OCI-LY1 (cell line): ENCODE results near the gene CCZ1.
"Not testable (repeated sequence)": the region's sequence is repeated elsewhere in the genome, so short reads cannot be mapped to it uniquely, and the experiment has no call there.

Experiments used
- CTCF ChIP-seq: fragments of 200-600 bp; sonication (generic), shearing (Covaris generic); IDR thresholded peaks from 2 replicates; pipeline ENCODE4 v1.5.1; 2017; ENCODE audit warnings: mild to moderate bottlenecking, antibody characterized with exemption, low read length, moderate library complexity, mixed read lengths
- EZH2 ChIP-seq: fragments of 200-600 bp; sonication (generic), shearing (Covaris generic); IDR thresholded peaks from 2 replicates; pipeline ENCODE4 v1.8.0; 2017; ENCODE audit warnings: borderline replicate concordance, mixed run types, mild to moderate bottlenecking, antibody characterized with exemption, low read length, moderate library complexity, mixed read lengths

- TF ChIP-seq CTCF, EZH2: not testable (repeated sequence)
These were observed 29.6 kb upstream of the CCZ1 start for GRCh38 chr7:5868928-5869341.
